Measurements from ENCODE around the gene ZBTB7C.

The ZBTB7C gene

GRCh38 chr18:48230467-48231113, 178.6 kb downstream of the ZBTB7C start:
- Histone ChIP-seq H3K4me1 (ENCODE audit: insufficient read depth, low read length) (no peaks in the 10 kb centered on the region), H3K9ac (ENCODE audit: low read depth, low read length) (no peak overlapping the region), H3K9me3 (ENCODE audit: insufficient read depth, low read depth, low read length) (no peaks in the 10 kb centered on the region), H3K27me3 (ENCODE audit: insufficient read depth, low read length) (no peaks in the 10 kb centered on the region), H3K36me3 (ENCODE audit: insufficient read depth, low read length) (no peaks in the 10 kb centered on the region), H3K27ac (ENCODE audit: low read depth, low read length) (no peak overlapping the region), H3K4me3 (ENCODE audit: low read length) (no peak overlapping the region)
- WGBS: 46% methylated on average over 7 of the region's 7 CpGs

DNA sequence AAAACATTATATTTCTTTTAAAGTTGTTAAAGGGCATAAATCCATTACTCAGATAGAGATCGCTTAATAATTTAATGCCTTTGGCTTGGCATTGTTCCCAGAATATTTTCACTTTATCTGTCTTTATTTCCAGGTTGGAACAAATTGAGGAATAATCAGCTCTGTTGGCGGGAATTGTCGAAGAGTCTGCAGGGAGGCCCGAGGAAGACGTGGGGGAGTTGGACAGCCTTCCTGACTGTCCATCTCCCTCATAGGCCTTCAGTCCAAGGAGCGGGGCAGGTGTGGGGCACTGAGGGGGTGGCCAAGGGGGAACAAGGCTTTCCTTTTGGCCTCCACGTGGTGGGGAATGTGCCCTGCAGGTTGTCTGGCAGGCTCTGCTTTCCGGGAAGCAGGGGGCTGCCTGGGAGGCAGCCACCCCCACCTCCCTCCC, 179.6 kb downstream of the ZBTB7C start:
- no peaks in the 10 kb centered on the region for H3K4me1 ChIP-seq (ENCODE audit: insufficient read depth, low read length)
- 63% methylated on average over 7 of the region's 8 CpGs for WGBS
- no peak overlapping the region for H3K27ac ChIP-seq (ENCODE audit: low read depth, low read length)

DNA sequence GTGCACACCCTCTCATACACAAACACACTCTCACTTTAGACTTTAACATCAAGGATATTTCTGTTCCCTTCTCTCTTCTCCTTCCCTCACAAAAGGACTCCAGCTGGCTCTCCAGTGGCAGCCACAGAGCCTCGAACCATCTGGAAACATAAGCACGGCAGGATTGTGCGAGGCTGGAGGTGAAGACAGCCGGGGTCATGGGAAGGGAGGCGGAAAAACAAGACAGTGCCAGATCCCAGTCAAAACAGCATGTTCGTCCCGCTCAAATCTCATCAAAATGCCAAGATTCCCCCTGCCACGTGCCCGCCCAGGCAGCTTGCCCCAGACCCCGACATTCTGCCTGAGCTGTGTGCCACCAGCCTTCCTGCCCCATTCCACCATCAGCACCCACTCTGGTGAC, 180.3 kb downstream of the ZBTB7C start:
- Histone ChIP-seq H3K4me3 (ENCODE audit: low read length) (no peak overlapping the region), H3K9ac (ENCODE audit: low read depth, low read length) (no peak overlapping the region), H3K27ac (ENCODE audit: low read depth, low read length) (no peak overlapping the region), H3K9me3 (ENCODE audit: insufficient read depth, low read depth, low read length) (no peaks in the 10 kb centered on the region), H3K36me3 (ENCODE audit: insufficient read depth, low read length) (no peaks in the 10 kb centered on the region), H3K4me1 (ENCODE audit: insufficient read depth, low read length) (no peaks in the 10 kb centered on the region), H3K27me3 (ENCODE audit: insufficient read depth, low read length) (no peaks in the 10 kb centered on the region)
- 91% methylated on average over 10 of the region's 10 CpGs for WGBS

More for the DNA sequence above, 179.6 kb downstream of the ZBTB7C start:
- Histone ChIP-seq H3K36me3 (ENCODE audit: insufficient read depth, low read length) (no peaks in the 10 kb centered on the region), H3K9me3 (ENCODE audit: insufficient read depth, low read depth, low read length) (no peaks in the 10 kb centered on the region), H3K4me3 (ENCODE audit: low read length) (no peak overlapping the region), H3K27me3 (ENCODE audit: insufficient read depth, low read length) (no peaks in the 10 kb centered on the region), H3K9ac (ENCODE audit: low read depth, low read length) (no peak overlapping the region)

- Histone ChIP-seq H3K9ac (ENCODE audit: low read depth, low read length) (no peak overlapping the region), H3K36me3 (ENCODE audit: insufficient read depth, low read length) (no peaks in the 10 kb centered on the region), H3K9me3 (ENCODE audit: insufficient read depth, low read depth, low read length) (no peaks in the 10 kb centered on the region), H3K4me1 (ENCODE audit: insufficient read depth, low read length) (no peaks in the 10 kb centered on the region), H3K4me3 (ENCODE audit: low read length) (no peak overlapping the region), H3K27me3 (ENCODE audit: insufficient read depth, low read length) (no peaks in the 10 kb centered on the region), H3K27ac (ENCODE audit: low read depth, low read length) (no peak overlapping the region)
- 80% methylated on average over 2 of the region's 2 CpGs for WGBS
Observed at GRCh38 chr18:48228301-48228715, 180.9 kb downstream of the ZBTB7C start.

DNA sequence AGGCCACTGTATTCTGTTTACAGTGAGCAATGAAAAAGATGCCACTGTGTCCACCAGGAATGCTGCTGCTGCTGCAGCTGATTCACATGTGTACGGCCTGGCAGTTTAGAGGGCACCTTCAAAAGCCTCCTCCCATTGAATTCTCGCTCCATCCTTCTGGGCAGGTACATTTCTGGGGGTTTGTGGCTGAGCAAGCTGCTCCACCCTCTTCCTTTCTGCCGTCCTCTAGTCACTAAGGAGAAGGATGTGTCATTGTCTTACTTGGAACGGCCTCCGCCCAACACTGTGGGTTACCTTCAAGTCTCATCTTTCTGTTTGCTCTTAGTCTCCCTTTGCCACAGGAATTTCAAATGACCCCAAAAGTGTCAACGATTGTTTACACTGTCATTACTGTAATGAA, 182.0 kb downstream of the ZBTB7C start:
- Histone ChIP-seq H3K27ac (ENCODE audit: low read depth, low read length) (no peak overlapping the region), H3K9ac (ENCODE audit: low read depth, low read length) (no peak overlapping the region), H3K27me3 (ENCODE audit: insufficient read depth, low read length) (no peaks in the 10 kb centered on the region), H3K4me3 (ENCODE audit: low read length) (no peak overlapping the region), H3K36me3 (ENCODE audit: insufficient read depth, low read length) (no peaks in the 10 kb centered on the region), H3K9me3 (ENCODE audit: insufficient read depth, low read depth, low read length) (no peaks in the 10 kb centered on the region), H3K4me1 (ENCODE audit: insufficient read depth, low read length) (no peaks in the 10 kb centered on the region)
- WGBS: 59% methylated on average over 5 of the region's 6 CpGs

DNA sequence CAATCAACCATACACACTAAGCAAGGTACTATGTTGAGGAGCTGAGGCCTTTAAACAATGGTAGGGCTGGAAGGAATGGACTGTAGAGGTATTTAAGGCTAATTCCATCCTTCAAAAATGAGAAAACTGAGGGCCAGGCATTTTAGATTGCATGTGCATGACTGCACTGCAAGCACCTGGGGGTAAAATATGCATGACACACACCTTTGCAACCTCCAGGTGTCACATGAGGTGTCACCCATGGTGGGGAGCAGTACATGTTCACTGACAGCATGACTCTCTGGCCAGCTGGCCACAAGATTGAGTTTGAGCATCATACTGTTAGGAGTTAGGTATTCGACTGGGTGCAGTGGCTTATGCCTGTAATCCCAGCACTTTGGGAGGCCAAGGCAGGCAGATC, 182.8 kb downstream of the ZBTB7C start:
- H3K4me3 ChIP-seq (ENCODE audit: low read length): no peak overlapping the region
- WGBS: 96% methylated on average over 1 of the region's 1 CpG
- H3K27me3 ChIP-seq (ENCODE audit: insufficient read depth, low read length): no peaks in the 10 kb centered on the region

GRCh38 chr18:48222118-48222517, 187.1 kb downstream of the ZBTB7C start:
- Histone ChIP-seq H3K9ac (ENCODE audit: low read depth, low read length) (no peak overlapping the region), H3K9me3 (ENCODE audit: insufficient read depth, low read depth, low read length) (no peaks in the 10 kb centered on the region), H3K36me3 (ENCODE audit: insufficient read depth, low read length) (no peaks in the 10 kb centered on the region), H3K27me3 (ENCODE audit: insufficient read depth, low read length) (no peaks in the 10 kb centered on the region), H3K27ac (ENCODE audit: low read depth, low read length) (no peak overlapping the region), H3K4me1 (ENCODE audit: insufficient read depth, low read length) (no peaks in the 10 kb centered on the region), H3K4me3 (ENCODE audit: low read length) (no peak overlapping the region)
- 93% methylated on average over 4 of the region's 4 CpGs for WGBS

More for the DNA sequence above, 182.8 kb downstream of the ZBTB7C start:
- Histone ChIP-seq H3K36me3 (ENCODE audit: insufficient read depth, low read length) (no peaks in the 10 kb centered on the region), H3K9me3 (ENCODE audit: insufficient read depth, low read depth, low read length) (no peaks in the 10 kb centered on the region), H3K27ac (ENCODE audit: low read depth, low read length) (no peak overlapping the region), H3K9ac (ENCODE audit: low read depth, low read length) (no peak overlapping the region), H3K4me1 (ENCODE audit: insufficient read depth, low read length) (no peaks in the 10 kb centered on the region)

- Histone ChIP-seq H3K36me3 (ENCODE audit: insufficient read depth, low read length) (no peaks in the 10 kb centered on the region), H3K9ac (ENCODE audit: low read depth, low read length) (no peak overlapping the region)
- WGBS: 93% methylated on average over 2 of the region's 2 CpGs
Observed at GRCh38 chr18:48219810-48220499, 189.2 kb downstream of the ZBTB7C start.

DNA sequence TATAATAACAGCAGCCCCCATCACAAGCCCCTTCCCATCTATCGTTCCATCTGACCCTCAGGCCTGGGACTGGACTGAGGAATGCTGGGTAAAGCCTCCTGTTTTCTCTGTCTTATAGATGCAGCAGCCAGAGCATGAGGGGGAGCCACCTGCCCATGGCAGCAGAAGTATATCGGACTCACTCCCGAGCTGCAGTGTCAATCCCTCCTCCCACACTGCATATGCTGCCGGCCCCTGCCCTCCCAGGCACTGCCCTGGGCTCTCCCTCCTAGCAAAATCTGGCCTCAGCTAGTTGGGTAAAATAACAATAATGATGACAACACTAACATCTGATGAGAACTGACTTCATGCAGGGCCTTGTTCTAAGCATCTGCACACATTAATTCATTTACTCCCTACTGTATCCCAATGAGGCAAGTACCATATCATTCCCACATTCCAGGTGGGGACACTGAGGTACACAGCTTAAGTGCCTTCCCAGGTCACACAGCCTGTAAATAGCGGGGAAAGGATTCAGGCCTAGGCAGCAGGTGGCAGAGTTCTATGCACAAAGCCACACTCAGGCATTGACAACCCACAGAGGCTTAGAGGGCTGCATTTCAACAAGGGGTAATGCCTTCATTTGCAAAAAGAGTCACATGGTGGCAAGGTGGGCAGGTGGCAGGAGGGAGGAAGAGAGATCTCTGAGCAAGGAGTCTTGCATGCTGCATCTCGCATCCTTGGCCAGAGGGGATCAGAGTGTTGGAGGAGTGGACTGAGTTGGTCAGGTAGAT, 190.0 kb downstream of the ZBTB7C start:
- 69% methylated on average over 6 of the region's 6 CpGs for WGBS
- Histone ChIP-seq H3K27ac (ENCODE audit: low read depth, low read length) (no peak overlapping the region), H3K4me1 (ENCODE audit: insufficient read depth, low read length) (peaks cover 6% of the 10 kb centered on the region; the same call in 1 of the 2 replicates)

More at GRCh38 chr18:48219810-48220499, 189.2 kb downstream of the ZBTB7C start:
- Histone ChIP-seq H3K4me3 (ENCODE audit: low read length) (no peak overlapping the region), H3K4me1 (ENCODE audit: insufficient read depth, low read length) (peaks cover 6% of the 10 kb centered on the region; the same call in 1 of the 2 replicates), H3K27me3 (ENCODE audit: insufficient read depth, low read length) (no peaks in the 10 kb centered on the region), H3K9me3 (ENCODE audit: insufficient read depth, low read depth, low read length) (no peaks in the 10 kb centered on the region), H3K27ac (ENCODE audit: low read depth, low read length) (no peak overlapping the region)

DNA sequence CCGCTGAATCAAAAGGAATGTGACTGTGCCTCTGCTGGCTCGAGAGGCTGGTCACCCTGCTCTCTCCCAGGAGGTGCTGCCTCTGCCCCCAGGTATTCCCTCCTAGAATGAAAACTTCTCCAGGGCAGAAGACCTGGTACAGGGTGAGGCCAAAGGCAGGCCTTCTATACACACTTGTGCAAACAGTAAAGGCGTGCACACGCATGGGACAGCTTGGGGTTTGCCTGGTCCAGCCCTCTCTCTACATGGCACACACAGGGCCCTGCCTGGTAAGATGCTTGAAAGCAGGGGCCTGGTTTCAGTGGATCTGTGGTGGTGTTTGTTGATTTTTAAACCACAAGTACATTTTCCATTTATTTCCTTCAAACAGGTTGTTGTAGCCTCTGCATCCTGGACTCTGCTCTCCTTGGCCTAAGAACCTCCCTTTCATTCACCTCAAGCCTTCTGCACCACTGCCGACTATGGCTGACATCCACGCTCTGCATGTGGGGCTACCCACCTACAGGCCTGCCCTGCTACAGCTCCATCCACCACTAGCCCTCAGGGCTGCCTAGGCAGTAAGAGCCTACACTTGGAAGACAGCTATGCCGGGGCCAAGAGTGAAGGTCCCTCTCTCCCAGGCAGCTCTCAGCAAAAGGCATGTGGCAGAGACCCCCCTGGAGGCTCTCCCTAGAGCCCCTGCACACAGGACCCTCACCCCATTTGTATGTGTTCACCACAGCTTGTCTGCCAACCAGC, 190.7 kb downstream of the ZBTB7C start:
- H3K27me3 ChIP-seq (ENCODE audit: insufficient read depth, low read length): no peaks in the 10 kb centered on the region
- peaks cover 6% of the 10 kb centered on the region; the same call in 1 of the 2 replicates for H3K4me1 ChIP-seq (ENCODE audit: insufficient read depth, low read length)
- peaks cover 14% of the 10 kb centered on the region; the same call in 1 of the 2 replicates for H3K9me3 ChIP-seq (ENCODE audit: insufficient read depth, low read depth, low read length)
- H3K9ac ChIP-seq (ENCODE audit: low read depth, low read length): no peak overlapping the region
- 92% methylated on average over 7 of the region's 7 CpGs for WGBS
- H3K27ac ChIP-seq (ENCODE audit: low read depth, low read length): no peak overlapping the region
- H3K4me3 ChIP-seq (ENCODE audit: low read length): no peak overlapping the region
- H3K36me3 ChIP-seq (ENCODE audit: insufficient read depth, low read length): no peaks in the 10 kb centered on the region

More for the DNA sequence above, 190.0 kb downstream of the ZBTB7C start:
- no peaks in the 10 kb centered on the region for H3K27me3 ChIP-seq (ENCODE audit: insufficient read depth, low read length)
- peaks cover 6% of the 10 kb centered on the region; the same call in 1 of the 2 replicates for H3K9me3 ChIP-seq (ENCODE audit: insufficient read depth, low read depth, low read length)
- H3K9ac ChIP-seq (ENCODE audit: low read depth, low read length): no peak overlapping the region
- no peaks in the 10 kb centered on the region for H3K36me3 ChIP-seq (ENCODE audit: insufficient read depth, low read length)
- no peak overlapping the region for H3K4me3 ChIP-seq (ENCODE audit: low read length)

Data from HUES64 (cell line).